HL-60 (cell line): ENCODE results near the gene SHISA4.
"Not testable (repeated sequence)": the region's sequence is repeated elsewhere in the genome, so short reads cannot be mapped to it uniquely, and the experiment has no call there.

ENCODE experiments used
- DNase-seq, 2 experiments: peaks; one replicate each; pipeline ENCODE4 v3.0.0-alpha.2; 2010 to 2020; ENCODE audit warnings: low read depth in 1 of 2, low spot score in 1 of 2
- H3K27ac ChIP-seq: fragments of 250-450 bp; sonication (Bioruptor Pico); replicated peaks from 2 replicates; pipeline ENCODE4 v1.5.1; 2020; ENCODE audit warnings: mild to moderate bottlenecking, moderate library complexity
- H3K27me3 ChIP-seq: fragments of 250-450 bp; sonication (Bioruptor Pico); 2 replicates; pipeline ENCODE4 v1.5.1; 2021; ENCODE audit warnings: mild to moderate bottlenecking, moderate library complexity; ENCODE audit not compliant: insufficient read depth, poor library complexity, severe bottlenecking
- H3K4me3 ChIP-seq: replicated peaks from 2 replicates; pipeline ENCODE4 v1.5.1; 2011; ENCODE audit warnings: mild to moderate bottlenecking, control low read depth, low read length; ENCODE audit not compliant: insufficient read depth
- CTCF ChIP-seq: IDR thresholded peaks from one replicate; pipeline ENCODE4 v1.5.1; 2011; ENCODE audit warnings: low read length, control low read depth, inconsistent platforms; ENCODE audit not compliant: insufficient read depth
- GABPA ChIP-seq: IDR thresholded peaks from 2 replicates; pipeline ENCODE4 v1.6.1; 2012; ENCODE audit warnings: low read depth
- POLR2AphosphoS5 ChIP-seq: IDR thresholded peaks from 2 replicates; pipeline ENCODE4 v1.6.1; 2012; ENCODE audit warnings: low read depth
- REST ChIP-seq: IDR thresholded peaks from 2 replicates; pipeline ENCODE4 v1.6.1; 2012; ENCODE audit warnings: low read depth; ENCODE audit not compliant: insufficient replicate concordance
- SPI1 ChIP-seq: IDR thresholded peaks from 2 replicates; pipeline ENCODE4 v1.6.1; 2012; ENCODE audit warnings: low read depth, mild to moderate bottlenecking, borderline replicate concordance

Gene SHISA4

GRCh38 chr1:201939574-201939973, 50.9 kb downstream of the SHISA4 start:
- no peak overlapping the region for H3K4me3 ChIP-seq
- no peak for TF ChIP-seq GABPA
- TF ChIP-seq REST, result no peak
- TF ChIP-seq CTCF, result no peak
- no peak for TF ChIP-seq SPI1
- TF ChIP-seq POLR2AphosphoS5, result no peak

GRCh38 chr1:201940316-201940715, 51.6 kb downstream of the SHISA4 start:
- H3K27me3 ChIP-seq, H3K4me3 ChIP-seq, DNase-seq, H3K27ac ChIP-seq: not testable (repeated sequence)

More at GRCh38 chr1:201939574-201939973, 50.9 kb downstream of the SHISA4 start:
- H3K27me3 ChIP-seq, result no peaks in the 10 kb centered on the region
- DNase-seq, result no peak
- H3K27ac ChIP-seq, result no peak overlapping the region

- no peak overlapping the region for H3K4me3 ChIP-seq
- no peak overlapping the region for H3K27ac ChIP-seq
- no peak for DNase-seq
- TF ChIP-seq POLR2AphosphoS5 (no peak), REST (no peak), CTCF (no peak), SPI1 (no peak), GABPA (no peak)
- peaks cover 14% of the 10 kb centered on the region for H3K27me3 ChIP-seq
Observed at GRCh38 chr1:201941420-201942128, 52.9 kb downstream of the SHISA4 start.

- no peak for TF ChIP-seq GABPA
- no peak for TF ChIP-seq SPI1
- TF ChIP-seq REST, result no peak
- TF ChIP-seq CTCF, result no peak
- TF ChIP-seq POLR2AphosphoS5, result no peak
- Histone ChIP-seq H3K4me3 (no peak overlapping the region), H3K27ac (no peak overlapping the region), H3K27me3 (peaks cover 17% of the 10 kb centered on the region)
- DNase-seq, result no peak
Observed at GRCh38 chr1:201942129-201942495, 53.4 kb downstream of the SHISA4 start.
